SHP77 treated with DMSO at 0.1 percent for 48 hours (cell line): ENCODE measurements around the gene SEC14L1.
"Not testable (repeated sequence)": the region's sequence is repeated elsewhere in the genome, so short reads cannot be mapped to it uniquely, and the experiment has no call there.

Experiments
- DNase-seq: peaks from one replicate; lab custom pipeline; 2025; lab: John Stamatoyannopoulos, UW

SEC14L1 gene

GRCh38 chr17:77142689-77143088, 1.9 kb downstream of the SEC14L1 start:
- DNase-seq, result no peak

- no peak for DNase-seq
Measured at GRCh38 chr17:77143306-77143705, 2.5 kb downstream of the SEC14L1 start.

GRCh38 chr17:77144227-77144626, 3.5 kb downstream of the SEC14L1 start:
- DNase-seq, result peak; percentile 54

- DNase-seq, result no peak
Measured at GRCh38 chr17:77145224-77145611, 4.4 kb downstream of the SEC14L1 start.

- no peak for DNase-seq
Measured at GRCh38 chr17:77145612-77146245, 5.0 kb downstream of the SEC14L1 start.

- no peak for DNase-seq
Measured at GRCh38 chr17:77146246-77146632, 5.5 kb downstream of the SEC14L1 start.

GRCh38 chr17:77146882-77147281, 6.1 kb downstream of the SEC14L1 start:
- DNase-seq, result no peak

- no peak for DNase-seq
Measured at GRCh38 chr17:77147357-77147801, 6.6 kb downstream of the SEC14L1 start.

GRCh38 chr17:77148077-77148939, 7.5 kb downstream of the SEC14L1 start:
- no peak for DNase-seq

GRCh38 chr17:77148940-77149510, 8.3 kb downstream of the SEC14L1 start:
- no peak for DNase-seq

- DNase-seq, result no peak
Measured at GRCh38 chr17:77150196-77150595, 9.4 kb downstream of the SEC14L1 start.

GRCh38 chr17:77151186-77151585, 10.4 kb downstream of the SEC14L1 start:
- DNase-seq, result no peak

GRCh38 chr17:77152056-77152455, 11.3 kb downstream of the SEC14L1 start:
- DNase-seq, result not testable (repeated sequence)

GRCh38 chr17:77153472-77153871, 12.7 kb downstream of the SEC14L1 start:
- DNase-seq, result peak; percentile 57

GRCh38 chr17:77153999-77154586, 13.3 kb downstream of the SEC14L1 start:
- no peak for DNase-seq

- no peak for DNase-seq
Measured at GRCh38 chr17:77155125-77155524, 14.4 kb downstream of the SEC14L1 start.

- DNase-seq, result not testable (repeated sequence)
Measured at GRCh38 chr17:77157766-77158165, 17.0 kb downstream of the SEC14L1 start.

GRCh38 chr17:77160091-77160874, 19.5 kb downstream of the SEC14L1 start:
- peak; percentile 75 for DNase-seq

GRCh38 chr17:77160875-77161530, 20.2 kb downstream of the SEC14L1 start:
- peak; percentile 75 for DNase-seq

- DNase-seq, result no peak
Measured at GRCh38 chr17:77161953-77162352, 21.2 kb downstream of the SEC14L1 start.

- no peak for DNase-seq
Measured at GRCh38 chr17:77163001-77163400, 22.2 kb downstream of the SEC14L1 start.
